K562 (cell line): ENCODE data around the gene GJA9. TPM values are rescaled to one million over a fixed set of nuclear protein-coding genes. Genes with fewer than 3 reads are reported as not detected.

Experiments used
- CAMTA2 ChIP-seq: fragments of 250-450 bp; sonication (Bioruptor Pico); conservative IDR thresholded peaks from 2 replicates; pipeline ENCODE4 v1.5.1; 2022
- COPS2 ChIP-seq: fragments of 450-650 bp; conservative IDR thresholded peaks from 2 replicates; pipeline ENCODE4 v1.6.1; 2016; ENCODE audit warnings: mild to moderate bottlenecking, moderate library complexity
- DPF2 ChIP-seq: fragments of 450-650 bp; IDR thresholded peaks from 2 replicates; pipeline ENCODE4 v1.6.1; 2016
- ELF1 ChIP-seq: fragments of 200-800 bp; sonication (Bioruptor generic); IDR thresholded peaks from 2 replicates; pipeline ENCODE4 v1.6.1; 2016; ENCODE audit warnings: missing genetic modification characterization, missing compliant biosample characterization
- FOS ChIP-seq: IDR thresholded peaks from 3 replicates; pipeline ENCODE4 v1.6.1; 2011; ENCODE audit not compliant: insufficient read length; ENCODE audit errors: extremely low read depth
- FOXA1 ChIP-seq: fragments of 450-650 bp; IDR thresholded peaks from 2 replicates; pipeline ENCODE4 v1.6.1; 2016; ENCODE audit warnings: mild to moderate bottlenecking, borderline replicate concordance
- HCFC1 ChIP-seq: IDR thresholded peaks from 2 replicates; pipeline ENCODE4 v1.6.1; 2012; ENCODE audit warnings: low read depth, low read length, improper control_type of control experiment
- HDAC8 ChIP-seq: fragments of 450-650 bp; IDR thresholded peaks from 2 replicates; pipeline ENCODE4 v1.6.1; 2016; ENCODE audit warnings: mild to moderate bottlenecking, missing genetic modification characterization, moderate library complexity, missing compliant biosample characterization
- MAFF ChIP-seq: IDR thresholded peaks from 2 replicates; pipeline ENCODE4 v1.6.1; 2012; ENCODE audit warnings: low read length, improper control_type of control experiment
- MLX ChIP-seq, 2 experiments: fragments of 450-650 bp in 1 of 2; sonication (generic) in 1 of 2; formaldehyde crosslinking; conservative IDR thresholded peaks; 2 replicates each; pipeline versions ENCODE4 v1.4.0 to v1.8.1; 2020 to 2022; ENCODE audit warnings: mild to moderate bottlenecking in 1 of 2, missing genetic modification reagents in 1 of 2
- NBN ChIP-seq: fragments of 450-650 bp; IDR thresholded peaks from 2 replicates; pipeline ENCODE4 v1.6.1; 2016; ENCODE audit warnings: low read depth, mild to moderate bottlenecking
- PTTG1 ChIP-seq: fragments of 450-650 bp; IDR thresholded peaks from 2 replicates; pipeline ENCODE4 v1.6.1; 2016; ENCODE audit warnings: low read depth, mild to moderate bottlenecking, missing genetic modification characterization, missing compliant biosample characterization
- SAFB2 ChIP-seq: fragments of 200-400 bp; formaldehyde crosslinking; IDR thresholded peaks from 2 replicates; pipeline ENCODE4 v1.6.1; 2018; ENCODE audit warnings: borderline replicate concordance, low read length, low read depth, moderate library complexity; ENCODE audit not compliant: severe bottlenecking
- SIN3A ChIP-seq, 2 experiments: fragments of 150-350 bp in 1 of 2; IDR thresholded peaks; 2 replicates each; pipeline ENCODE4 v1.6.1; 2011 to 2016; ENCODE audit warnings: borderline replicate concordance in 2 of 2, low read depth in 2 of 2, low read length in 2 of 2, mild to moderate bottlenecking in 2 of 2, moderate library complexity in 2 of 2; ENCODE audit not compliant: control insufficient read depth in 1 of 2
- STAT5B ChIP-seq: fragments of 250-450 bp; sonication (Bioruptor Pico); IDR thresholded peaks from 2 replicates; pipeline ENCODE4 v1.8.0; 2021; ENCODE audit warnings: mild to moderate bottlenecking, inconsistent platforms
- ZNF184 ChIP-seq: sonication (generic); formaldehyde crosslinking; IDR thresholded peaks from 2 replicates; pipeline ENCODE4 v1.5.0; 2020; ENCODE audit warnings: missing genetic modification reagents
- ZNF197 ChIP-seq: fragments of 200-800 bp; sonication (Bioruptor generic); IDR thresholded peaks from 2 replicates; pipeline ENCODE4 v1.6.1; 2016; ENCODE audit warnings: low read depth, missing genetic modification characterization, missing compliant biosample characterization
- ZNF232 ChIP-seq: sonication (generic); formaldehyde crosslinking; IDR thresholded peaks from 2 replicates; pipeline ENCODE4 v1.8.0; 2022; ENCODE audit warnings: mild to moderate bottlenecking, missing genetic modification reagents
- ZNF274 ChIP-seq: IDR thresholded peaks from 2 replicates; pipeline ENCODE4 v1.6.1; 2011; ENCODE audit warnings: low read depth, mild to moderate bottlenecking, low read length, moderate library complexity, borderline replicate concordance
- ZNF644 ChIP-seq: fragments of 200-800 bp; sonication (Bioruptor generic); IDR thresholded peaks from 2 replicates; pipeline ENCODE4 v1.6.1; 2016; ENCODE audit warnings: low read depth, missing genetic modification characterization, missing compliant biosample characterization
- polyA plus RNA-seq, 8 experiments: library from polyadenylated mRNA; depleted of rRNA in 4 of 8; stranded (reverse) in 5 of 8; unstranded in 3 of 8; fragments of >200 nt; fragmentation: Nextera tagmentation in 2 of 8; fragmentation: Illumina TruSeq in 1 of 8; extraction: Ambion mirVana in 2 of 8; extraction: Trizol in 1 of 8; gene quantifications; 2 replicates each; pipeline versions ENCODE4 v1.2.1 to v1.2.3, GENCODE V29; 2011 to 2014; ENCODE audit warnings: inconsistent platforms in 1 of 8, missing spikeins in 1 of 8
- total RNA-seq, 7 experiments: library from RNA; depleted of rRNA in 6 of 7; stranded (reverse); fragments of >200 nt in 6 of 7; fragmentation: Illumina TruSeq in 2 of 7; extraction: Trizol in 2 of 7; gene quantifications; 2 replicates each; pipeline versions ENCODE4 v1.2.1 to v1.2.3, GENCODE V29; 2011 to 2021; ENCODE audit warnings: low replicate concordance in 1 of 7
- TF ChIP-seq, protein P1 (sequence below): sonication (generic); formaldehyde crosslinking; IDR thresholded peaks from 2 replicates; pipeline ENCODE4 v1.8.1; 2023; ENCODE audit warnings: mild to moderate bottlenecking, missing genetic modification reagents, moderate library complexity
- TF ChIP-seq, protein P2 (sequence below): fragments of 250-450 bp; sonication (Bioruptor Pico); IDR thresholded peaks from 2 replicates; pipeline ENCODE4 v1.5.0; 2020; ENCODE audit warnings: mild to moderate bottlenecking, borderline replicate concordance
- TF ChIP-seq, protein P3 (sequence below): sonication (generic); formaldehyde crosslinking; IDR thresholded peaks from 2 replicates; pipeline ENCODE4 v1.8.1; 2022; ENCODE audit warnings: missing genetic modification reagents

The GJA9 gene
- total and polyA plus RNA-seq, 9 of the 15 experiments (the other 6 are each of a cell fraction or from before 2014, with no cell fraction given) = not detected

- TF ChIP-seq, protein P1, sequence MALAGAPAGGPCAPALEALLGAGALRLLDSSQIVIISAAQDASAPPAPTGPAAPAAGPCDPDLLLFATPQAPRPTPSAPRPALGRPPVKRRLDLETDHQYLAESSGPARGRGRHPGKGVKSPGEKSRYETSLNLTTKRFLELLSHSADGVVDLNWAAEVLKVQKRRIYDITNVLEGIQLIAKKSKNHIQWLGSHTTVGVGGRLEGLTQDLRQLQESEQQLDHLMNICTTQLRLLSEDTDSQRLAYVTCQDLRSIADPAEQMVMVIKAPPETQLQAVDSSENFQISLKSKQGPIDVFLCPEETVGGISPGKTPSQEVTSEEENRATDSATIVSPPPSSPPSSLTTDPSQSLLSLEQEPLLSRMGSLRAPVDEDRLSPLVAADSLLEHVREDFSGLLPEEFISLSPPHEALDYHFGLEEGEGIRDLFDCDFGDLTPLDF = 0 out of 2 replicates have a peak, but pooled peaks have one; percentile 23
- no peak for TF ChIP-seq STAT5B (CRISPR knock-in tag)
- TF ChIP-seq HCFC1 = no peak
- TF ChIP-seq COPS2 = no peak
- TF ChIP-seq CAMTA2 = no peak
- TF ChIP-seq ELF1 = no peak
- peak; percentile 83; the same call in 1 of the 2 replicates for TF ChIP-seq ZNF197 (CRISPR knock-in tag)
- TF ChIP-seq, protein P2, sequence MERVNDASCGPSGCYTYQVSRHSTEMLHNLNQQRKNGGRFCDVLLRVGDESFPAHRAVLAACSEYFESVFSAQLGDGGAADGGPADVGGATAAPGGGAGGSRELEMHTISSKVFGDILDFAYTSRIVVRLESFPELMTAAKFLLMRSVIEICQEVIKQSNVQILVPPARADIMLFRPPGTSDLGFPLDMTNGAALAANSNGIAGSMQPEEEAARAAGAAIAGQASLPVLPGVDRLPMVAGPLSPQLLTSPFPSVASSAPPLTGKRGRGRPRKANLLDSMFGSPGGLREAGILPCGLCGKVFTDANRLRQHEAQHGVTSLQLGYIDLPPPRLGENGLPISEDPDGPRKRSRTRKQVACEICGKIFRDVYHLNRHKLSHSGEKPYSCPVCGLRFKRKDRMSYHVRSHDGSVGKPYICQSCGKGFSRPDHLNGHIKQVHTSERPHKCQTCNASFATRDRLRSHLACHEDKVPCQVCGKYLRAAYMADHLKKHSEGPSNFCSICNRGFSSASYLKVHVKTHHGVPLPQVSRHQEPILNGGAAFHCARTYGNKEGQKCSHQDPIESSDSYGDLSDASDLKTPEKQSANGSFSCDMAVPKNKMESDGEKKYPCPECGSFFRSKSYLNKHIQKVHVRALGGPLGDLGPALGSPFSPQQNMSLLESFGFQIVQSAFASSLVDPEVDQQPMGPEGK (CRISPR knock-in tag) = no peak
- TF ChIP-seq, protein P3, sequence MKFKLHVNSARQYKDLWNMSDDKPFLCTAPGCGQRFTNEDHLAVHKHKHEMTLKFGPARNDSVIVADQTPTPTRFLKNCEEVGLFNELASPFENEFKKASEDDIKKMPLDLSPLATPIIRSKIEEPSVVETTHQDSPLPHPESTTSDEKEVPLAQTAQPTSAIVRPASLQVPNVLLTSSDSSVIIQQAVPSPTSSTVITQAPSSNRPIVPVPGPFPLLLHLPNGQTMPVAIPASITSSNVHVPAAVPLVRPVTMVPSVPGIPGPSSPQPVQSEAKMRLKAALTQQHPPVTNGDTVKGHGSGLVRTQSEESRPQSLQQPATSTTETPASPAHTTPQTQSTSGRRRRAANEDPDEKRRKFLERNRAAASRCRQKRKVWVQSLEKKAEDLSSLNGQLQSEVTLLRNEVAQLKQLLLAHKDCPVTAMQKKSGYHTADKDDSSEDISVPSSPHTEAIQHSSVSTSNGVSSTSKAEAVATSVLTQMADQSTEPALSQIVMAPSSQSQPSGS = no peak
- TF ChIP-seq DPF2 = peak; percentile 96
- no peak for TF ChIP-seq SAFB2
- TF ChIP-seq FOS = no peak
- TF ChIP-seq HDAC8 (tag) = no peak
- no peak for TF ChIP-seq ZNF184 (CRISPR knock-in tag)
- peak in 1 of 2 experiments; percentile 83; a peak in 1 of 4 replicates for TF ChIP-seq SIN3A (IDR thresholded peaks at IDR 0.05; ENCODE audit: borderline replicate concordance in 2 of 2, control insufficient read depth in 1 of 2, low read depth in 2 of 2, low read length in 2 of 2)
- no peak; the same call in 1 of the 2 replicates for TF ChIP-seq ZNF644 (tag)
- TF ChIP-seq NBN = no peak
- no peak for TF ChIP-seq ZNF232
- peak; percentile 94 for TF ChIP-seq FOXA1
- TF ChIP-seq MAFF = no peak; the same call in 1 of the 2 replicates
- TF ChIP-seq ZNF274 = peak; percentile 45; the same call in 1 of the 2 replicates
- TF ChIP-seq PTTG1 (tag) = no peak
- TF ChIP-seq MLX (CRISPR knock-in tag; conservative IDR thresholded peaks at IDR 0.05) = no peak
These were observed 34.1 kb upstream of the GJA9 start (continued) for GRCh38 chr1:38915352-38915948.
